CD4-positive, alpha-beta T cell (primary cell): ENCODE results near the gene MYD88. TPM values are rescaled to one million over a fixed set of nuclear protein-coding genes. Genes with fewer than 3 reads are reported as not detected.
"Not testable (repeated sequence)": the region's sequence is repeated elsewhere in the genome, so short reads cannot be mapped to it uniquely, and the experiment has no call there.

Source experiments
- ATAC-seq: fragments of 200-7000 bp; cut with Tn5 transposase; one replicate; pipeline ENCODE4 v1.10.0; 2022; ENCODE audit warnings: mild to moderate bottlenecking; ENCODE audit not compliant: poor library complexity
- CTCF ChIA-PET: fragments of 350-600 bp; sonication (Branson Sonifier 250); formaldehyde crosslinking; loops from one replicate; lab custom pipeline; 2021; ENCODE audit warnings: antibody characterized with exemption, inconsistent platforms; lab: Charles Lee
- POLR2A ChIA-PET: fragments of 350-600 bp; sonication (Branson Sonifier 250); formaldehyde crosslinking; loops from one replicate; lab custom pipeline; 2021; ENCODE audit warnings: antibody characterized with exemption, inconsistent platforms; lab: Charles Lee
- DNase-seq, 14 experiments: peaks; one replicate each; pipeline ENCODE4 v3.0.0-alpha.2; 2013 to 2020; ENCODE audit warnings: mixed read lengths in 2 of 14
- H3K27ac ChIP-seq, 2 donors: one replicate each; pipeline versions ENCODE4 v1.5.1 to v1.7.0; 2013; ENCODE audit warnings: low read length in 2 of 2, low read depth in 1 of 2, mild to moderate bottlenecking in 1 of 2
- H3K27me3 ChIP-seq, 2 experiments: 1 replicate in 1 of 2; 2 replicates in 1 of 2; pipeline versions ENCODE4 v1.6.1 to v1.7.0; 2013; ENCODE audit warnings: low read length in 2 of 2, control low read depth in 1 of 2, mild to moderate bottlenecking in 1 of 2, moderate library complexity in 1 of 2; ENCODE audit not compliant: insufficient read depth in 2 of 2, control insufficient read depth in 1 of 2
- H3K36me3 ChIP-seq: one replicate; pipeline ENCODE4 v1.6.1; 2013; ENCODE audit warnings: low read length, control low read depth; ENCODE audit not compliant: insufficient read depth
- H3K4me1 ChIP-seq: one replicate; pipeline ENCODE4 v1.6.1; 2013; ENCODE audit warnings: low read length, control low read depth; ENCODE audit not compliant: insufficient read depth
- H3K4me3 ChIP-seq: one replicate; pipeline ENCODE4 v1.5.1; 2013; ENCODE audit warnings: mild to moderate bottlenecking, low read length, moderate library complexity
- H3K9me3 ChIP-seq, 2 experiments: 1 replicate in 1 of 2; 2 replicates in 1 of 2; pipeline versions ENCODE4 v1.6.1 to v1.7.0; 2013; ENCODE audit warnings: low read length in 2 of 2, mild to moderate bottlenecking in 2 of 2, control low read depth in 1 of 2, moderate library complexity in 1 of 2; ENCODE audit not compliant: control insufficient read depth in 1 of 2, insufficient read depth in 1 of 2
- H3K27ac Mint-ChIP-seq: one replicate; pipeline ENCODE4 v1.8.0; 2020; ENCODE audit warnings: mixed read lengths
- H3K27me3 Mint-ChIP-seq: one replicate; pipeline ENCODE4 v1.8.0; 2021; ENCODE audit warnings: mixed read lengths
- H3K36me3 Mint-ChIP-seq: one replicate; pipeline ENCODE4 v1.8.0; 2021; ENCODE audit warnings: low read depth, mixed read lengths
- H3K4me1 Mint-ChIP-seq: one replicate; pipeline ENCODE4 v1.8.0; 2021; ENCODE audit warnings: low read depth, mixed read lengths
- H3K4me3 Mint-ChIP-seq: one replicate; pipeline ENCODE4 v1.8.0; 2020; ENCODE audit warnings: mild to moderate bottlenecking, mixed read lengths
- H3K9me3 Mint-ChIP-seq: one replicate; pipeline ENCODE4 v1.8.0; 2020; ENCODE audit warnings: mixed read lengths
- CTCF ChIP-seq: fragments of 200-600 bp; IDR thresholded peaks from one replicate; pipeline ENCODE4 v1.8.0; 2022; ENCODE audit warnings: antibody characterized with exemption, mild to moderate bottlenecking
- intact Hi-C, 2 experiments: fragments of 100-400 bp; cut with DNase I in 1 of 2; cut with micrococcal nuclease in 1 of 2; formaldehyde crosslinking; loops; one replicate each; pipeline versions ENCODE4 v1.15.1 to v1.9.0; 2023 to 2025; cut with DNase I, micrococcal nuclease
- total RNA-seq, 174 experiments: library from RNA in 2 of 174; stranded (reverse) in 2 of 174; gene quantifications; one replicate each; pipeline ENCODE4 v1.2.3 and lab custom pipeline; 2021 to 2026

The MYD88 gene
- total RNA-seq, 2 experiments from 2014 or later: 26.9 to 27.2 TPM

DNA sequence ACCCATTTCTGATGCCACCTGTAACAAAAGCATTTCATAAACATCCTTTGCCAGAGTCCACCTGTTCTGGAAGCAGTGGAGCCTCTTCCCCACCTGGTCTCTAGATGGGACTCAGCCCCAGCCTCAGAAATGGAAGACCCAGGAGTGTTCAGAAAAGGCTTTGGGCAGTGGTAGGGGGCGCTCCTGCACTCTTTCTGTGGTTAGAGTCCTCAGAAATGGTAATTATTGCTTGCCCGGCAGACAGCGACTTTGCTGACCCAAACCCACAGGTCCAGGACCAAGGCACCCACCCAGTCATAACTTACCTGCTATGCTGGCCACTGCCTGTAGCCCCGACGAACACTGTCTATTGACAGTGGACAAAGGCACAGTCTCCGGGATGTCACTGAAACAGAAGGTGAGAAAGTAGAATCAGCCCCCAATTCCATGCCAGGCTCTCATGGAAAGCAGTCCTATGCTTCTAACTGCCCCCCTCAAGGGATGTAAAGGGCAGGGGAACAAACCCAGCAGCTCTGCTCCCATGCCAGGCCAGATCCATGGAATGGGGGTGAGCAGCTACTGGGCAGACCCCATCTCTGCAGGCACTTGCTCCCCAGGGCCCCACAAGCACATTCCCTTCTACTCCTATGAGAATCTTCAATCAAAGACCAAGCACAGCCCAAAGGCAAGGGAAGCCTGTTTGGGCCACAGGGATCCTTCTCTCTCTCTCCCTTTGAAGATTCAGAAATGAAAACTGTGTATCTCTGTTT is 6.7 kb upstream of the MYD88 start:
- H3K4me3 ChIP-seq: no peak overlapping the region
- peaks cover 74% of the 10 kb centered on the region for H3K36me3 ChIP-seq
- CTCF ChIA-PET: no interaction called here
- POLR2A ChIA-PET: no interaction called here
- DNase-seq (peak in 6 of 14 experiments; percentile 23 to 60 (median 43)), ATAC-seq (no peak)
- no peaks in the 10 kb centered on the region for H3K27me3 ChIP-seq
- H3K9me3 ChIP-seq: no peaks in the 10 kb centered on the region
- Mint-ChIP-seq H3K36me3 (peaks cover 92% of the 10 kb centered on the region), H3K9me3 (no peaks in the 10 kb centered on the region), H3K27me3 (no peaks in the 10 kb centered on the region), H3K4me3 (no peak overlapping the region), H3K27ac (peak overlapping the region; percentile 63), H3K4me1 (peaks cover 51% of the 10 kb centered on the region)
- intact Hi-C loops: loop anchor here (5.0 to 10.0 kb wide), 5 partner anchors 83 to 1273 kb away; partner anchors contain the start of genes EPM2AIP1 (in 1 of the 2), MLH1 (in 1 of the 2) and RPSA (in 1 of the 2)
- TF ChIP-seq CTCF: peak; percentile 28
- H3K27ac ChIP-seq: no peak overlapping the region
- H3K4me1 ChIP-seq: peaks cover 46% of the 10 kb centered on the region

DNA sequence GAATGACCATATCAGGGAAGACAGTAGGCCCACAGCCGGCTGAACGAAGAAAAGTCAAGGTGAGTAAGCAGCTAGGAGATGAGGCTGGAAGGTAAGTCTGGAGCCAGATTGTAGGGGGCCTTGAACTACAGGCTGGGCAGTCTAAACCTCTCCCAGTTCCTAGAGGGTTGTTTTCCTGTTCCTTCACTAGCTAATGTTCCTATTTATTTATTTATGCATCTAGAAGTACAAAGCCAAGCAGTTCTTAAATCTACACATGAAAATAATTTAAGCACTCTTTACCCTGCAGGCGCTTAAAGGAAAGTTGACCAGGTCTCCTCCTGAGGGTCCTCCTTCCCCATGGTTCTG is 5.3 kb upstream of the MYD88 start:
- H3K27me3 ChIP-seq: no peaks in the 10 kb centered on the region
- Mint-ChIP-seq H3K36me3 (peaks cover 87% of the 10 kb centered on the region), H3K4me3 (no peak overlapping the region), H3K4me1 (peaks cover 65% of the 10 kb centered on the region), H3K9me3 (no peaks in the 10 kb centered on the region), H3K27me3 (no peaks in the 10 kb centered on the region), H3K27ac (peak overlapping the region; percentile 57)
- no peak overlapping the region for H3K27ac ChIP-seq
- H3K9me3 ChIP-seq: no peaks in the 10 kb centered on the region
- ChIA-PET CTCF (no interaction called here), POLR2A (no interaction called here)
- H3K4me1 ChIP-seq: peaks cover 56% of the 10 kb centered on the region
- no peak overlapping the region for H3K4me3 ChIP-seq
- no peak for TF ChIP-seq CTCF
- peaks cover 60% of the 10 kb centered on the region for H3K36me3 ChIP-seq
- intact Hi-C loops: loop anchor here (5.0 to 10.0 kb wide), 5 partner anchors 82 to 1272 kb away; partner anchors contain the start of genes EPM2AIP1 (in 1 of the 2), MLH1 (in 1 of the 2) and RPSA (in 1 of the 2)
- DNase-seq (no peak), ATAC-seq (no peak)

GRCh38 chr3:38133557-38134405 is 4.7 kb upstream of the MYD88 start:
- peaks cover 87% of the 10 kb centered on the region for H3K36me3 Mint-ChIP-seq
- H3K27me3 Mint-ChIP-seq: no peaks in the 10 kb centered on the region
- DNase-seq: no peak
- peak overlapping the region; percentile 57 for H3K27ac Mint-ChIP-seq
- H3K4me3 ChIP-seq: no peak overlapping the region
- no peaks in the 10 kb centered on the region for H3K27me3 ChIP-seq
- intact Hi-C loops: loop anchor here (5.0 to 10.0 kb wide), 5 partner anchors 81 to 1271 kb away; partner anchors contain the start of genes EPM2AIP1 (in 1 of the 2), MLH1 (in 1 of the 2) and RPSA (in 1 of the 2)
- no peak for ATAC-seq
- H3K4me3 Mint-ChIP-seq: peak overlapping the region; percentile 83
- ChIA-PET CTCF (no interaction called here), POLR2A (no interaction called here)
- H3K9me3 Mint-ChIP-seq: no peaks in the 10 kb centered on the region
- TF ChIP-seq CTCF: no peak
- H3K27ac ChIP-seq: no peak overlapping the region
- H3K9me3 ChIP-seq: no peaks in the 10 kb centered on the region
- peaks cover 55% of the 10 kb centered on the region for H3K36me3 ChIP-seq
- H3K4me1 ChIP-seq: peaks cover 59% of the 10 kb centered on the region
- peaks cover 68% of the 10 kb centered on the region for H3K4me1 Mint-ChIP-seq

DNA sequence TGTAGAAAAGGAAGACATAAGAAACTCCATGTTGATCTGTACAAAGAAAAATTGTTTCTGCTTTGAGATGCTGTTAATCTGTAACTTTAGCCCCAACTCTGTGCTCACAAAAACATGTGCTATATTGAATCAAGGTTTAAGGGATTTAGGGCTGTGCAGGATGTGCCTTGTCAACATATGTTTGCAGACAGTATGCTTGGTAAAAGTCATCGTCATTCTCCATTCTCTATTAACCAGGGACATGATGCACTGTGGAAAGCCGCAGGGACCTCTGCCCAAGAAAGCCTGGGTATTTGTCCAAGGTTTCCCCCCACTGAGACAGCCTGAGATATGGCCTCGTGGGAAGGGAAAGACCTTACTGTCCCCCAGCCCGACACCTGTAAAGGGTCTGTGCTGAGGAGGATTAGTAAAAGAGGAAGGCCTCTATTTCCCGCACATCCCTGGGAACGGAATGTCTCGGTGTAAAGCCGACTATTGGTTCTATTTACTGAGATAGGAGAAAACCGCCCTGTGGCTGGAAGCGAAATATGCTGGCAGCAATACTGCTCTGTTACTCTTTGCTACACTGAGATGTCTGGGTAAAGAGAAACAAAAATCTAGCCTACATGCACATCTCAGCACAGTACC is 3.8 kb upstream of the MYD88 start:
- H3K27me3 ChIP-seq, H3K9me3 ChIP-seq, H3K4me3 ChIP-seq, H3K27ac ChIP-seq, H3K27me3 Mint-ChIP-seq, ATAC-seq, POLR2A ChIA-PET, H3K9me3 Mint-ChIP-seq, DNase-seq, CTCF ChIA-PET: not testable (repeated sequence)
- peak overlapping the region; percentile 97 for H3K4me3 Mint-ChIP-seq
- intact Hi-C loops: loop anchor here (5.0 to 10.0 kb wide), 8 partner anchors 80 to 1270 kb away; partner anchors contain the start of genes DLEC1 (in 1 of the 2), EPM2AIP1 (in 1 of the 2), EXOG (in 1 of the 2) and MLH1 (in 1 of the 2)
- H3K4me1 ChIP-seq: peaks cover 64% of the 10 kb centered on the region
- H3K4me1 Mint-ChIP-seq: peaks cover 75% of the 10 kb centered on the region
- peaks cover 46% of the 10 kb centered on the region for H3K36me3 ChIP-seq
- peak overlapping the region; percentile 92 for H3K27ac Mint-ChIP-seq
- peaks cover 84% of the 10 kb centered on the region for H3K36me3 Mint-ChIP-seq
